Measurements from ENCODE around the gene CNOT8.

CNOT8 gene

DNA sequence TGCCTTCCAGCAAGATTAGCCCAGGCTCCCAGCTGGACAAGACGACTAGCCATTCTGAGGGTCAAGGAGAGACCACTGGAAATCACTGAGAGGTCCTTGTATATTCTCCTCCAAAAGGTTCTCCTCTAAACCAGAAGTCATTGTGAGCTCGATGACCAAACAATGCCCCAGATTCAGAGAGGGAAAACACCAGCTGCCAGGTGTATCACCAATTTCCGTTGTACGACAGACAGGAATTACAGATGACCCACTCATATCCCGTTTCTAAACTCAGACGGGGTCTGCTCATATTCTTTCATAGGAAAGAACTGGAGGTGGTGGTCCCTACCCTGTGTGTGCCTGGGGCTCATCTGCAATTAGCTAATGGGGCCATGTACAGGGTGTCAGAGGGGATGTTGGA is 22.2 kb upstream of the CNOT8 start:
- no peak for DNase-seq

- DNase-seq = no peak
Measured at GRCh38 chr5:154837009-154837901, 21.2 kb upstream of the CNOT8 start.

- DNase-seq = no peak
Measured at GRCh38 chr5:154840435-154841272, 17.8 kb upstream of the CNOT8 start.

GRCh38 chr5:154841273-154841661 is 17.2 kb upstream of the CNOT8 start:
- DNase-seq = no peak

DNA sequence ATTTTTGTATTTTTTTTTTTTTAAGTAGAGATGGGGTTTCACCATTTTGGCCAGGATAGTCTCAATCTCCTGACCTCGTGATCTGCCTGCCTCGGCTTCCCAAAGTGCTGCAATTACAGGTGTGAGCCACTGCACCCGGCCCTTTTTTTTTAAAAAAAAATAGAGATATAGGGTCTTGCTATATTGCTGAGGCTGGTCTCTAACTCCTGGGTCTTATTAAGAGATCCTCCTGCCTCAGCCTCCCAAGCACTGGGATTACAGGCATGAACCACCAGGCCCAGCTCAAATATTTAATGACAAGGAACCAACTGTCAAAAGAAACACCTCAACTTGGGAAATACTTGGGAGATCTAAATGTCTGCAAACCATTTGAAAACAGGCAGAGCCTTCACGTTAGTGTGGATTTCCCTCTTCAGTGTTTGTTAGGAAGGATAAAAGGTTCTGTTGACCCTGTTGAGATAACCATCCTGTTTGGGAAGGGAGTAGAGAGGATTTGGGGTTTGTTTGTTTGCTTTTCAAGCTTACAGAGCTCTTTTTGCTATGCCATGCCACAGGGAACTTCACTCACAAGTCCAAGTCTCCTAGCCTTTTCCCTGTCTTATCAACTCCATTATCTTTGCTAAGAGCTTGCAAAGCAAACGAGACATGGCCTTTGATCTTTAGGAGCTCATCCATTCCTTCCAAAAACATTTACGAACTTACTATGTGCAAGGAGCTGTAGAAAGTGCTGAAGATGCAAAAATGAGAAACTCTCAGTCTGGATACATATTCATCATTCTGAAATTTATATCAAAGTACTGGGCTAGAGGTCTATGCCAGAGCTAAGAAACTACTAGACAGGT is 15.5 kb upstream of the CNOT8 start:
- DNase-seq = no peak

GRCh38 chr5:154844809-154845208 is 13.6 kb upstream of the CNOT8 start:
- no peak for DNase-seq

- DNase-seq = no peak
Measured at GRCh38 chr5:154849264-154849785, 9.1 kb upstream of the CNOT8 start.

DNA sequence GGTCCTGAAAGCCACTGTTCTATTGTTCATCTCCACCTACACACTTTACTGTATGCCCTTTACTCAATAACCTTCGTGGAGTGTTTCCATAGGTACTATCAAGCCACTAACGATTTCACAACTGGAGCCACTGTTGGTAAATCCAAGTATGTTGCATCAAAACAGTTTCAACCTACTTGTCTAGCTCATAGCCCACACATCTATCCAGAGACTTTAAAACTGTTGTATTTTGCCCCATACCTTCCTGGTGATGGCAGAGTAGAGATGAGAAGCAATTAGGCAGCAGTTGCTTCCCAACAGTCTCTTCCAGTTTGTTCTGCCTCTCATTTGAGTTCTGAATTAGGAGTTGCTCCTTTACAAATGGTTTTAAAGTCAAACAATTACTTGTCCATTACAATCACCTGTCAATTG is 8.6 kb upstream of the CNOT8 start:
- no peak for DNase-seq

DNA sequence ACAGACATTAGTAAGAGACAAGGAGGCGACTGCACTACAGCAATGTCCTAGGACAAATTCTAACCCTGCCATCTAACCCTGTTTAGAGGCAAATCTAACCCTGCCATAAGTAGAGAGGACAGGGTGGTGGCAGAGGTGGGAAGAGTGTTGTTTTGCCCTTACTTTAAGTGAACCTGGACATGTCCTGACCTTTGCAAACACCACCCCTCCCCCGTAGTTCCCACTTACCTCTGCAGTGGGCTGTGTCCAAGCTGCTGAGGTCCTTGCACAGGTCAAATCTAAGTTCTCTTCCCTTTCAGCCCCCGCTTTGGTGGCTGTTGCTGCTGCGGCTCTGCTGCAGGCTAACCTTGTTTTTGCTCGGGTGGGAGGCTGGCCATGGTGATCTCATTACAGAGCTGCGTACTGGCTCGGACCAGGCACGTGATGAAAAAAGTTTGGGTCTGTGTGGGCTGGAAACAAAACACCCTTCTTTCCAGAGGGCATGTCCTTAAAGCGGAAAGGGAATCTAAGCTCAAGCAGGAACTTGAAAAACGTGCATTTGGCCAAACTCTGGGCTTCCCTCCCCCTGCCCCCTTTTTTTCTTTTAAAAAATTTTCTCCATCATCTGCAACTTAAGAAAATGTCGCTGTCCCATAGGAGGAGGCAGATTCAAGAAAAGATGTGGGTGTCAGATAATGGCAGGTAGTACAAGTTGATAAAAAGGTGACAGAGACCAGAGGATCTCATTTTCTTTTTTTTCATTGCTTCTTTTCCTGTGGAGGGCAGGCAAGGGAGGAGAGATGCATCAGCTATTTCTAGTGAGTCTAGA is 8.0 kb upstream of the CNOT8 start, which contains the start of gene FAXDC2:
TSS of gene FAXDC2 (minus strand) at position 349 of the 808 bp plus-strand sequence. CDS start 12,425 bp downstream, outside the sequence.
- DNase-seq = no peak

DNA sequence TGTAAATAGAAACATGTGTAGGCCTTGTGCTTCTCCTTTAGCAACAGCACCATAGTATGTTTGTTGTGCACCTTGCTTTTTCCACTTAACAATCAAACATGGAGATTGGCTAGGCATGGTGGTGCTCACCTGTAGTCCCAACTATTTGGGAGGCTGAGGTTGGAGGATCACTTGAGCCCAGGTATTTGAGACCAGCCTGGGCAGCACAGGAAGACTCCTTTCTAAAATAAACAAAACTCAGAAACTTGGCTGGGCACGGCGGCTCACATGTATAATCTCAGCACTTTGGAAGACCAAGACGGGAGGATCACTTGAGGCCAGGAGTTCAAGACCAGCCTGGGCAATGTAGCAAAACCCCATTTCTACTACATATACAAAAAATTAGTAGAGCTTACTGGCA is 7.1 kb upstream of the CNOT8 start:
- DNase-seq = no peak

- peak; percentile 93 to 96 for DNase-seq
Measured at GRCh38 chr5:154857530-154858296, 714 bp upstream of the CNOT8 start.

GRCh38 chr5:154858972-154859871 is 795 bp downstream of the CNOT8 start:
- no peak for DNase-seq

DNA sequence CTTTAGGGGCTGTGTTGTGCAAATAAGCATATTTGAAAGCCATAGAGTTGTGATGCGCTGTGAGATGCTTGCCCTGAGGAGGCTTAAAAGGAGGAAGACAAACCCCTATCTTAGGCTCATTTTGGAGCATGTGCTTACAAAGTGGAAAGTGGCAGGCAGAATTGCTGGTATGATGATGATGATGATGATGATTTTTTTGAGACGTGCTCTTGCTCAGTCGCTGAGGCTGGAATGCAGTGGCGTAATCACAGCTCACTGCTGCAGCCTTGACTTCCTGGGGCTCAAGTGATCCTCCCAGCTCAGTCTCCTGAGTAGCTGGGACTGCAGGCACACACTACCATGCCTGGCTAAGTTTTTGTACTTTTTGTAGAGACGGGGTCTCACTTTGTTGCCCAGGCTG is 1.7 kb downstream of the CNOT8 start:
- DNase-seq = no peak

GRCh38 chr5:154860765-154861164 is 2.3 kb downstream of the CNOT8 start:
- DNase-seq = no peak

- DNase-seq = no peak
Measured at GRCh38 chr5:154861946-154862345, 3.5 kb downstream of the CNOT8 start.

DNA sequence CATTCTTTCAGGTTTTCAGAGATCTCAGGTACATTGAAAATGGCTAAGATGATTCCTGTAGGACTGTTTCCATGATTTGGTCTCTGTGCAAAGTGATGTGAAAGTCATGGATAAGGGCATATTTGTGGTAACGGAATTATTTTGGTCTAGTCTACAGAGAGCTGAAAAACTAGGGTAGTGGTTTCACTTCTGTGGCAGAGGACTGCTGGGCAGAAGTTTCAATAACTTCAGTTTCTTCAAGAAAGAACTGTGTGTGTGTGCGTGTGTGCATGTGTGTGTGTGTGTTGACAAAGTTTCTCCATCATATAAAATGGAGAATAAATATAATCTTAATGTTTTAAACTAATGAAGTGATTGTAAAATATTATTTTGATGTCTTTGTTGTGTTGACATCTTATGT is 4.3 kb downstream of the CNOT8 start:
- no peak for DNase-seq

GRCh38 chr5:154863291-154864080 is 5.1 kb downstream of the CNOT8 start:
- no peak for DNase-seq

- DNase-seq = no peak
Measured at GRCh38 chr5:154865466-154866184, 7.2 kb downstream of the CNOT8 start.

Measured in NCI-H524 (cell line).